Stimulated activated naive B cell treated with anti-CD40 and anti-IgM and Interleukin-4, amounts not matched to agents 10 μg/mL and 1 μg/mL and 100 μg/mL, for 72 hours (primary cell): Measurements from ENCODE around the gene JAKMIP1.

ENCODE experiments used
- ATAC-seq, 2 donors: fragments of 150-1000 bp; cut with Tn5 transposase; replicated peaks; 2 replicates each; pipeline ENCODE4 v1.10.0; 2021; ENCODE audit warnings: moderate library complexity in 1 of 2
- DNase-seq: peaks from one replicate; pipeline ENCODE4 v3.0.0; 2021
- H3K27ac Mint-ChIP-seq: one replicate; pipeline ENCODE4 v1.8.0; 2022; ENCODE audit warnings: mild to moderate bottlenecking, mixed read lengths
- H3K27me3 Mint-ChIP-seq, 2 donors: one replicate each; pipeline ENCODE4 v1.8.0; 2022; ENCODE audit warnings: mixed read lengths in 2 of 2
- H3K36me3 Mint-ChIP-seq, 2 donors: one replicate each; pipeline ENCODE4 v1.8.0; 2022; ENCODE audit warnings: mixed read lengths in 2 of 2, mild to moderate bottlenecking in 1 of 2
- H3K4me1 Mint-ChIP-seq, 2 donors: one replicate each; pipeline ENCODE4 v1.8.0; 2022; ENCODE audit warnings: mixed read lengths in 2 of 2, mild to moderate bottlenecking in 1 of 2
- H3K4me3 Mint-ChIP-seq, 2 donors: one replicate each; pipeline ENCODE4 v1.8.0; 2022; ENCODE audit warnings: mild to moderate bottlenecking in 2 of 2, mixed read lengths in 2 of 2, moderate library complexity in 1 of 2
- H3K9me3 Mint-ChIP-seq, 2 donors: one replicate each; pipeline ENCODE4 v1.8.0; 2022; ENCODE audit warnings: mixed read lengths in 2 of 2, mild to moderate bottlenecking in 1 of 2

The JAKMIP1 gene

GRCh38 chr4:6201580-6202091 lies 1.3 kb upstream of the JAKMIP1 start:
- Mint-ChIP-seq H3K4me1 (peaks cover 20 to 23% of the 10 kb centered on the region in 2 donors), H3K4me3 (peak overlapping the region in 1 of 2 donors; percentile 61), H3K27ac (no peak overlapping the region), H3K36me3 (peaks cover 4 to 9% of the 10 kb centered on the region in 2 donors), H3K27me3 (peaks cover 60 to 86% of the 10 kb centered on the region in 2 donors), H3K9me3 (peaks cover 10 to 18% of the 10 kb centered on the region in 2 donors)
- DNase-seq (peak; percentile 3), ATAC-seq (peak in 1 of 2 donors; percentile 22)

GRCh38 chr4:6200922-6201362 lies 593 bp upstream of the JAKMIP1 start:
- H3K4me3 Mint-ChIP-seq: peak overlapping the region; percentile 30 to 37
- peaks cover 4 to 9% of the 10 kb centered on the region in 2 donors for H3K36me3 Mint-ChIP-seq
- H3K27ac Mint-ChIP-seq: no peak overlapping the region
- H3K9me3 Mint-ChIP-seq: peaks cover 10 to 18% of the 10 kb centered on the region in 2 donors
- DNase-seq: peak; percentile 2
- H3K27me3 Mint-ChIP-seq: peaks cover 65 to 87% of the 10 kb centered on the region in 2 donors
- H3K4me1 Mint-ChIP-seq: peaks cover 20 to 23% of the 10 kb centered on the region in 2 donors
- ATAC-seq: no peak

GRCh38 chr4:6199422-6199921 lies 877 bp downstream of the JAKMIP1 start:
- H3K4me3 Mint-ChIP-seq: peak overlapping the region in 1 of 2 donors; percentile 72
- DNase-seq (no peak), ATAC-seq (no peak)
- H3K27ac Mint-ChIP-seq: no peak overlapping the region
- peaks cover 70 to 80% of the 10 kb centered on the region in 2 donors for H3K27me3 Mint-ChIP-seq
- peaks cover 10 to 18% of the 10 kb centered on the region in 2 donors for H3K9me3 Mint-ChIP-seq
- H3K4me1 Mint-ChIP-seq: peaks cover 20 to 23% of the 10 kb centered on the region in 2 donors
- H3K36me3 Mint-ChIP-seq: peaks cover 4 to 9% of the 10 kb centered on the region in 2 donors

- ATAC-seq (peak in 1 of 2 donors; percentile 21), DNase-seq (no peak)
- H3K4me1 Mint-ChIP-seq: peaks cover 20 to 23% of the 10 kb centered on the region in 2 donors
- peaks cover 4 to 9% of the 10 kb centered on the region in 2 donors for H3K36me3 Mint-ChIP-seq
- peaks cover 10 to 18% of the 10 kb centered on the region in 2 donors for H3K9me3 Mint-ChIP-seq
- H3K27ac Mint-ChIP-seq: peak overlapping the region; percentile 75
- H3K4me3 Mint-ChIP-seq: peak overlapping the region; percentile 58 to 72
- H3K27me3 Mint-ChIP-seq: peaks cover 66 to 80% of the 10 kb centered on the region in 2 donors
Measured at GRCh38 chr4:6198768-6199421, 1.5 kb downstream of the JAKMIP1 start.

GRCh38 chr4:6198278-6198677 lies 2.1 kb downstream of the JAKMIP1 start:
- peaks cover 20 to 23% of the 10 kb centered on the region in 2 donors for H3K4me1 Mint-ChIP-seq
- no peak overlapping the region for H3K27ac Mint-ChIP-seq

GRCh38 chr4:6197433-6198174 lies 2.7 kb downstream of the JAKMIP1 start:
- peaks cover 70 to 84% of the 10 kb centered on the region in 2 donors for H3K27me3 Mint-ChIP-seq
- ATAC-seq: no peak
- H3K4me3 Mint-ChIP-seq: no peak overlapping the region

More at GRCh38 chr4:6198278-6198677, 2.1 kb downstream of the JAKMIP1 start:
- peak overlapping the region in 1 of 2 donors; percentile 72 for H3K4me3 Mint-ChIP-seq
- peaks cover 4 to 9% of the 10 kb centered on the region in 2 donors for H3K36me3 Mint-ChIP-seq
- peaks cover 71 to 85% of the 10 kb centered on the region in 2 donors for H3K27me3 Mint-ChIP-seq
- DNase-seq (no peak), ATAC-seq (peak in 1 of 2 donors; percentile 31)
- peaks cover 10 to 18% of the 10 kb centered on the region in 2 donors for H3K9me3 Mint-ChIP-seq

GRCh38 chr4:6196871-6197270 lies 3.5 kb downstream of the JAKMIP1 start:
- peaks cover 7 to 9% of the 10 kb centered on the region in 2 donors for H3K9me3 Mint-ChIP-seq
- H3K4me3 Mint-ChIP-seq: no peak overlapping the region
- peaks cover 20 to 23% of the 10 kb centered on the region in 2 donors for H3K4me1 Mint-ChIP-seq
- DNase-seq (no peak), ATAC-seq (no peak)
- peaks cover 4 to 8% of the 10 kb centered on the region in 2 donors for H3K36me3 Mint-ChIP-seq
- no peak overlapping the region for H3K27ac Mint-ChIP-seq
- peaks cover 68 to 84% of the 10 kb centered on the region in 2 donors for H3K27me3 Mint-ChIP-seq

More at GRCh38 chr4:6197433-6198174, 2.7 kb downstream of the JAKMIP1 start:
- peaks cover 4 to 9% of the 10 kb centered on the region in 2 donors for H3K36me3 Mint-ChIP-seq
- H3K4me1 Mint-ChIP-seq: peaks cover 20 to 23% of the 10 kb centered on the region in 2 donors
- DNase-seq: no peak
- H3K27ac Mint-ChIP-seq: no peak overlapping the region
- peaks cover 8 to 15% of the 10 kb centered on the region in 2 donors for H3K9me3 Mint-ChIP-seq

- peaks cover 20% of the 10 kb centered on the region in 2 donors for H3K4me1 Mint-ChIP-seq
- ATAC-seq (no peak), DNase-seq (no peak)
- peaks cover 3 to 4% of the 10 kb centered on the region in 2 donors for H3K36me3 Mint-ChIP-seq
- peaks cover 3 to 4% of the 10 kb centered on the region in 2 donors for H3K9me3 Mint-ChIP-seq
- peaks cover 62 to 78% of the 10 kb centered on the region in 2 donors for H3K27me3 Mint-ChIP-seq
- H3K27ac Mint-ChIP-seq: no peak overlapping the region
- H3K4me3 Mint-ChIP-seq: no peak overlapping the region
Measured at GRCh38 chr4:6196324-6196723, 4.0 kb downstream of the JAKMIP1 start.

GRCh38 chr4:6195602-6196319 lies 4.6 kb downstream of the JAKMIP1 start:
- Mint-ChIP-seq H3K4me1 (peaks cover 15 to 16% of the 10 kb centered on the region in 2 donors), H3K27me3 (peaks cover 58 to 73% of the 10 kb centered on the region in 2 donors), H3K36me3 (no peaks in the 10 kb centered on the region), H3K27ac (no peak overlapping the region), H3K9me3 (no peaks in the 10 kb centered on the region), H3K4me3 (no peak overlapping the region)
- DNase-seq (no peak), ATAC-seq (no peak)

- Mint-ChIP-seq H3K27me3 (peaks cover 62 to 64% of the 10 kb centered on the region in 2 donors), H3K9me3 (no peaks in the 10 kb centered on the region), H3K27ac (no peak overlapping the region), H3K36me3 (no peaks in the 10 kb centered on the region), H3K4me1 (peaks cover 14 to 15% of the 10 kb centered on the region in 2 donors), H3K4me3 (no peak overlapping the region)
- no peak for ATAC-seq
- no peak for DNase-seq
Measured at GRCh38 chr4:6194458-6195195, 5.7 kb downstream of the JAKMIP1 start.

- ATAC-seq (no peak), DNase-seq (no peak)
- Mint-ChIP-seq H3K36me3 (no peaks in the 10 kb centered on the region), H3K4me1 (peaks cover 6 to 8% of the 10 kb centered on the region in 2 donors), H3K9me3 (peaks cover 0 to under 1% of the 10 kb centered on the region in 2 donors), H3K27ac (no peak overlapping the region), H3K4me3 (no peak overlapping the region), H3K27me3 (peaks cover 54 to 57% of the 10 kb centered on the region in 2 donors)
Measured at GRCh38 chr4:6193399-6193798, 7.0 kb downstream of the JAKMIP1 start.

- Mint-ChIP-seq H3K27ac (no peak overlapping the region), H3K4me3 (no peak overlapping the region), H3K9me3 (peaks cover 2% of the 10 kb centered on the region in 2 donors), H3K4me1 (no peaks in the 10 kb centered on the region), H3K36me3 (no peaks in the 10 kb centered on the region), H3K27me3 (peaks cover 43 to 46% of the 10 kb centered on the region in 2 donors)
- DNase-seq (no peak), ATAC-seq (no peak)
Measured at GRCh38 chr4:6192245-6192644, 8.1 kb downstream of the JAKMIP1 start.
